NT2/D1 (cell line): Measurements from ENCODE around the gene PARD6B.

Experiments
- YY1 ChIP-seq: IDR thresholded peaks from 2 replicates; pipeline ENCODE4 v1.6.1; 2011; ENCODE audit not compliant: insufficient read length, insufficient read depth
- ZNF274 ChIP-seq: IDR thresholded peaks from 2 replicates; pipeline ENCODE4 v1.6.1; 2011; ENCODE audit warnings: mild to moderate bottlenecking, low read depth, low read length

- TF ChIP-seq YY1 = no peak
- TF ChIP-seq ZNF274 = no peak
These were observed 25.1 kb downstream of the PARD6B start for GRCh38 chr20:50756447-50756846.
